B cell (primary cell): Measurements from ENCODE around the gene ARHGEF17. TPM values are rescaled to one million over a fixed set of nuclear protein-coding genes. Genes with fewer than 3 reads are reported as not detected.

Source experiments
- ATAC-seq: fragments of 200-7000 bp; cut with Tn5 transposase; one replicate; pipeline ENCODE4 v1.10.0; 2021; ENCODE audit warnings: low read depth, mild to moderate bottlenecking, moderate number of reproducible peaks, moderate library complexity
- CTCF ChIA-PET: fragments of 350-600 bp; sonication (Branson Sonifier 250); formaldehyde crosslinking; loops from one replicate; lab custom pipeline; 2021; ENCODE audit warnings: antibody characterized with exemption, inconsistent platforms; lab: Charles Lee
- POLR2A ChIA-PET: fragments of 350-600 bp; sonication (Branson Sonifier 250); formaldehyde crosslinking; loops from one replicate; lab custom pipeline; 2021; ENCODE audit warnings: antibody characterized with exemption; lab: Charles Lee
- DNase-seq: peaks from one replicate; pipeline ENCODE4 v3.0.0; 2013
- H2AFZ ChIP-seq: 2 replicates; pipeline ENCODE4 v1.6.1; 2012; ENCODE audit warnings: mild to moderate bottlenecking, low read depth, low read length; ENCODE audit not compliant: insufficient read depth, poor library complexity, severe bottlenecking
- H3K27ac ChIP-seq, 2 donors: 1 replicate in 1 of 2; 2 replicates in 1 of 2; pipeline ENCODE4 v1.5.1; 2012 to 2013; ENCODE audit warnings: low read length in 2 of 2, mild to moderate bottlenecking in 2 of 2, moderate library complexity in 1 of 2
- H3K27me3 ChIP-seq, 4 experiments: fragments of 200-600 bp in 1 of 4; sonication (generic) in 1 of 4; replicated peaks in 1 of 4; 1 replicate in 2 of 4; 2 replicates in 2 of 4; pipeline versions ENCODE4 v1.6.1 to v1.7.0; 2013 to 2016; ENCODE audit warnings: low read length in 3 of 4, mild to moderate bottlenecking in 2 of 4, mixed read lengths in 1 of 4, moderate library complexity in 1 of 4; ENCODE audit not compliant: insufficient read depth in 4 of 4, control insufficient read depth in 3 of 4; ENCODE audit errors: control extremely low read depth in 1 of 4
- H3K36me3 ChIP-seq, 2 experiments: replicated peaks in 1 of 2; 1 replicate in 1 of 2; 2 replicates in 1 of 2; pipeline versions ENCODE4 v1.6.1 to v1.7.1; 2013; ENCODE audit warnings: low read length in 1 of 2; ENCODE audit not compliant: insufficient read depth in 2 of 2, control insufficient read depth in 1 of 2; ENCODE audit errors: control extremely low read depth in 1 of 2, extremely low read depth in 1 of 2
- H3K4me1 ChIP-seq, 2 donors: fragments of 200-600 bp in 1 of 2; sonication (generic) in 1 of 2; 1 replicate in 1 of 2; 2 replicates in 1 of 2; pipeline versions ENCODE4 v1.5.1 to v1.6.1; 2013 to 2017; ENCODE audit warnings: low read length in 2 of 2; ENCODE audit not compliant: control insufficient read depth in 2 of 2, insufficient read depth in 2 of 2
- H3K4me2 ChIP-seq: replicated peaks from 2 replicates; pipeline ENCODE3; 2012; ENCODE audit warnings: mild to moderate bottlenecking, low read depth, low read length; ENCODE audit not compliant: poor library complexity, severe bottlenecking
- H3K4me3 ChIP-seq, 5 experiments: fragments of 200-600 bp in 1 of 5; sonication (generic) in 1 of 5; 1 replicate in 3 of 5; 2 replicates in 2 of 5; pipeline versions ENCODE4 v1.5.1 to v1.7.0; 2011 to 2016; ENCODE audit warnings: low read length in 4 of 5, mild to moderate bottlenecking in 4 of 5, low read depth in 2 of 5, control low read depth in 1 of 5, moderate library complexity in 1 of 5; ENCODE audit not compliant: insufficient read depth in 1 of 5; ENCODE audit errors: control extremely low read depth in 1 of 5, extremely low read depth in 1 of 5
- H3K79me2 ChIP-seq: fragments of 200-600 bp; sonication (generic); one replicate; pipeline ENCODE4 v1.6.0; 2016; ENCODE audit warnings: low read length; ENCODE audit not compliant: control insufficient read depth, insufficient read depth
- H3K9ac ChIP-seq: fragments of 200-600 bp; sonication (generic); 2 replicates; pipeline ENCODE4 v1.6.1; 2017; ENCODE audit warnings: mild to moderate bottlenecking, low read length, moderate library complexity
- H3K9me3 ChIP-seq, 3 donors: one replicate each; pipeline versions ENCODE4 v1.6.1 to v1.7.1; 2013; ENCODE audit warnings: low read length in 2 of 3; ENCODE audit not compliant: control insufficient read depth in 2 of 3, insufficient read depth in 1 of 3; ENCODE audit errors: control extremely low read depth in 1 of 3
- H4K20me1 ChIP-seq: 2 replicates; pipeline ENCODE4 v1.6.0; 2012; ENCODE audit warnings: mild to moderate bottlenecking, low read length; ENCODE audit not compliant: insufficient read depth, control insufficient read depth, poor library complexity, severe bottlenecking
- H3K27ac Mint-ChIP-seq: one replicate; pipeline ENCODE4 v1.8.0; 2021; ENCODE audit warnings: mixed read lengths
- H3K27me3 Mint-ChIP-seq: one replicate; pipeline ENCODE4 v1.8.0; 2021; ENCODE audit warnings: mixed read lengths
- H3K4me1 Mint-ChIP-seq: one replicate; pipeline ENCODE4 v1.8.0; 2021; ENCODE audit warnings: mixed read lengths
- H3K4me3 Mint-ChIP-seq: one replicate; pipeline ENCODE4 v1.8.0; 2021; ENCODE audit warnings: mixed read lengths
- H3K9me3 Mint-ChIP-seq: one replicate; pipeline ENCODE4 v1.8.0; 2022; ENCODE audit warnings: mixed read lengths; ENCODE audit not compliant: insufficient read depth
- EZH2 ChIP-seq: IDR thresholded peaks from 2 replicates; pipeline ENCODE4 v1.6.1; 2012; ENCODE audit warnings: borderline replicate concordance, low read depth, mild to moderate bottlenecking, moderate library complexity, low read length; ENCODE audit not compliant: insufficient read depth, poor library complexity, severe bottlenecking
- WGBS: methylation state at CpG from one replicate; pipeline ENCODE4 v1.1.5; 2013; ENCODE audit warnings: missing lambda C conversion rate; ENCODE audit not compliant: insufficient coverage; 5-methylcytosine and 5-hydroxymethylcytosine counted together
- intact Hi-C: fragments of 100-400 bp; cut with micrococcal nuclease; formaldehyde crosslinking; loops from one replicate; pipeline ENCODE4 v1.10.0; 2022
- polyA plus RNA-seq: library from polyadenylated mRNA; depleted of rRNA; stranded (reverse); fragments of >200 nt; gene quantifications from 2 replicates; pipeline ENCODE4 v1.2.3, GENCODE V29; 2012
- total RNA-seq, 2 donors: library from RNA; stranded (reverse); fragments of 120-200 nt in 1 of 2; gene quantifications; 1 replicate in 1 of 2; 2 replicates in 1 of 2; pipeline versions ENCODE4 v1.2.3 to v1.2.4, GENCODE V29; 2013 to 2022
- TF ChIP-seq, protein P1 (sequence below): fragments of 200-600 bp; IDR thresholded peaks from one replicate; pipeline ENCODE4 v1.8.0; 2022; ENCODE audit warnings: antibody characterized with exemption, mild to moderate bottlenecking

Gene ARHGEF17
- total and polyA plus RNA-seq, 2 donors (not counting 1 experiment from before 2014, with no cell fraction given): 0.05 TPM; not detected in 1

DNA sequence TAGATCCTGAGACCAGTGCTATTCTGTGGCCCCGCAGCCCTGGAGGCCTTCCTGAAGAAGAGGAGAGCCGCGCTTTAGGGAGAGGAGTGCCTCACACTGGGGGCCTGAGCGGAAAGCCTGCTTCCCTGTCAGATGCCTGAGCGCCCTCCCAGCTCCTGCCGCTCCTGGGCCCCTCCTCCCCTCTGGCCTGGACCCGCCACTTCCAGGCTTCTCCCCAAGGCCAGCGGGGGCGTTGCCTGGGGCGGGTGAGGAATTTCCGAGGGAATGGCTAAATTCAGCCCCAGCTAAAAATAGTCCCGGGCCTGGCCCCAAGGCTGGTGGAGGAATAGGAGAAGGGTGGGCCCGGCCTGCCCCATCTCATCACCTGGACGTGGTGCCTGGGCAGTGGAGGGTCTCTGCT, 15.4 kb downstream of the ARHGEF17 start:
- H3K4me1 Mint-ChIP-seq: peaks cover 23% of the 10 kb centered on the region
- no peaks in the 10 kb centered on the region for H3K9me3 Mint-ChIP-seq
- intact Hi-C loops: no loop called here
- peaks cover 0 to 3% (median 0%) of the 10 kb centered on the region in 4 experiments for H3K27me3 ChIP-seq
- no peaks in the 10 kb centered on the region for H3K79me2 ChIP-seq
- no peak overlapping the region for H3K4me3 Mint-ChIP-seq
- POLR2A ChIA-PET: no interaction called here
- H3K27me3 Mint-ChIP-seq: no peaks in the 10 kb centered on the region
- DNase-seq (no peak), ATAC-seq (no peak)
- H3K27ac ChIP-seq: no peak overlapping the region
- no peak overlapping the region for H2AFZ ChIP-seq
- CTCF ChIA-PET: interaction anchor here (1.0 to 7.2 kb wide), 2 partner anchors 12 to 27 kb away, joined by 3 to 45 read pairs; no protein-coding TSS in a partner anchor
- H3K9me3 ChIP-seq: peaks cover 0 to 4% (median 0%) of the 10 kb centered on the region in 3 donors
- WGBS: 59% methylated on average over 10 of the region's 14 CpGs
- H3K27ac Mint-ChIP-seq: no peak overlapping the region
- H3K4me1 ChIP-seq: peaks cover 17 to 25% of the 10 kb centered on the region in 2 donors
- no peak overlapping the region for H3K4me2 ChIP-seq
- TF ChIP-seq EZH2: no peak
- TF ChIP-seq, protein P1, sequence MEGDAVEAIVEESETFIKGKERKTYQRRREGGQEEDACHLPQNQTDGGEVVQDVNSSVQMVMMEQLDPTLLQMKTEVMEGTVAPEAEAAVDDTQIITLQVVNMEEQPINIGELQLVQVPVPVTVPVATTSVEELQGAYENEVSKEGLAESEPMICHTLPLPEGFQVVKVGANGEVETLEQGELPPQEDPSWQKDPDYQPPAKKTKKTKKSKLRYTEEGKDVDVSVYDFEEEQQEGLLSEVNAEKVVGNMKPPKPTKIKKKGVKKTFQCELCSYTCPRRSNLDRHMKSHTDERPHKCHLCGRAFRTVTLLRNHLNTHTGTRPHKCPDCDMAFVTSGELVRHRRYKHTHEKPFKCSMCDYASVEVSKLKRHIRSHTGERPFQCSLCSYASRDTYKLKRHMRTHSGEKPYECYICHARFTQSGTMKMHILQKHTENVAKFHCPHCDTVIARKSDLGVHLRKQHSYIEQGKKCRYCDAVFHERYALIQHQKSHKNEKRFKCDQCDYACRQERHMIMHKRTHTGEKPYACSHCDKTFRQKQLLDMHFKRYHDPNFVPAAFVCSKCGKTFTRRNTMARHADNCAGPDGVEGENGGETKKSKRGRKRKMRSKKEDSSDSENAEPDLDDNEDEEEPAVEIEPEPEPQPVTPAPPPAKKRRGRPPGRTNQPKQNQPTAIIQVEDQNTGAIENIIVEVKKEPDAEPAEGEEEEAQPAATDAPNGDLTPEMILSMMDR: no peak
- H3K9ac ChIP-seq: no peak overlapping the region
- no peaks in the 10 kb centered on the region for H3K36me3 ChIP-seq
- H4K20me1 ChIP-seq: no peaks in the 10 kb centered on the region
- H3K4me3 ChIP-seq: no peak overlapping the region

DNA sequence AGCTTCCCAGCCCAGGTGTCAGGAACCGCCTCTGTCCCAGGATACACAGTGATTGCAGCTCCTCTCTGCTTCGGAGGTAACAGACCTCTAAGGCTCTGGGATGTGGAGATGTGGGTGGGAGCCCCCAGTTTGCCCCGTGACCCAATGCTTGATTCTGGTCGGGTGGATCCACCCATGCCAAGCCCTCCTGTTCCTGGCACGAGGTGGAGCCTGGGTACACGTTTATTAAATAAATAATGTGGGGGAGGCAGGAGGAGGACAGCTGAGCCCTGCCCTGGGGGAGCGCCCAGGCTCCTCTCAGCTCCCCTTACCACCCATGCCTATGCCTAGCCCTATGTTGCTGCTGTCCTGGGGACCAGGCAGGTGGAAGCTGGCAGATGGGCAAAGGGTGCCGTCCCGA, 16.0 kb downstream of the ARHGEF17 start:
- no peak for ATAC-seq
- Histone ChIP-seq H3K9me3 (no peaks in the 10 kb centered on the region), H3K4me3 (no peak overlapping the region), H4K20me1 (no peaks in the 10 kb centered on the region), H3K9ac (no peak overlapping the region), H3K27ac (no peak overlapping the region), H3K4me1 (peaks cover 17 to 25% of the 10 kb centered on the region in 2 donors), H3K36me3 (no peaks in the 10 kb centered on the region), H3K79me2 (no peaks in the 10 kb centered on the region), H3K27me3 (peaks cover 0 to 3% (median 0%) of the 10 kb centered on the region in 4 experiments), H3K4me2 (no peak overlapping the region), H2AFZ (no peak overlapping the region)
- TF ChIP-seq, protein P1: no peak
- TF ChIP-seq EZH2: no peak
- 91% methylated on average over 7 of the region's 9 CpGs for WGBS
- H3K27me3 Mint-ChIP-seq: no peaks in the 10 kb centered on the region
- H3K4me1 Mint-ChIP-seq: peaks cover 23% of the 10 kb centered on the region
- POLR2A ChIA-PET: no interaction called here
- CTCF ChIA-PET: interaction anchor here (1.0 to 7.2 kb wide), 2 partner anchors 11 to 26 kb away, joined by 3 to 45 read pairs; no protein-coding TSS in a partner anchor
- no peak overlapping the region for H3K4me3 Mint-ChIP-seq
- H3K9me3 Mint-ChIP-seq: no peaks in the 10 kb centered on the region
- DNase-seq: no peak
- intact Hi-C loops: no loop called here
- no peak overlapping the region for H3K27ac Mint-ChIP-seq
